Body of pancreas (tissue), 4 donors: Measurements from ENCODE around the gene SRBD1.

Experiments
- POLR2A ChIP-seq, 3 donors: fragments of 450-650 bp; IDR thresholded peaks; one replicate each; pipeline ENCODE4 v1.6.1; 2016; ENCODE audit warnings: antibody characterized with exemption in 3 of 3, mild to moderate bottlenecking in 2 of 3
- TF ChIP-seq, protein P1 (sequence below), 7 experiments: fragments of 450-650 bp in 4 of 7; fragments of 200-600 bp in 3 of 7; sonication (generic) in 3 of 7; IDR thresholded peaks; one replicate each; pipeline ENCODE4 v1.5.1; 2016 to 2019; ENCODE audit warnings: antibody characterized with exemption in 7 of 7

DNA sequence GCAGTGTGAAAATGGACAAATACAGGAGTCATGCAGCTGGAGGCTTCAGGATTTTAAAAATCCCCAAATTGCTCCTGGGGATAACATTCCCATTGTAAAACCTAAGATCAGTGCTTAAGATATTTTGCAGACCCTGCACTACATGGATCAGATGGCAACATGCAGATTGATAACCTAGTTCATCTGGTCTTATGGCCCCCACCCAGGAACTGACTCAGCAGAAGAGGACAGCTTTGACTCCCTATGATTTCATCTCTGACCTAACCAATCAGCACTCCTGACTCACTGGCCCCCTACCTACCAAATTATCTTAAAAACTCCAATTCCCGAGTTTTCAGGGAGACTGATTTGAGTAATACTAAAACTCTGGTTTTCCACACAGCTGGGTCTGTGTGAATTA is 20.0 kb downstream of the SRBD1 start:
- TF ChIP-seq, protein P1, sequence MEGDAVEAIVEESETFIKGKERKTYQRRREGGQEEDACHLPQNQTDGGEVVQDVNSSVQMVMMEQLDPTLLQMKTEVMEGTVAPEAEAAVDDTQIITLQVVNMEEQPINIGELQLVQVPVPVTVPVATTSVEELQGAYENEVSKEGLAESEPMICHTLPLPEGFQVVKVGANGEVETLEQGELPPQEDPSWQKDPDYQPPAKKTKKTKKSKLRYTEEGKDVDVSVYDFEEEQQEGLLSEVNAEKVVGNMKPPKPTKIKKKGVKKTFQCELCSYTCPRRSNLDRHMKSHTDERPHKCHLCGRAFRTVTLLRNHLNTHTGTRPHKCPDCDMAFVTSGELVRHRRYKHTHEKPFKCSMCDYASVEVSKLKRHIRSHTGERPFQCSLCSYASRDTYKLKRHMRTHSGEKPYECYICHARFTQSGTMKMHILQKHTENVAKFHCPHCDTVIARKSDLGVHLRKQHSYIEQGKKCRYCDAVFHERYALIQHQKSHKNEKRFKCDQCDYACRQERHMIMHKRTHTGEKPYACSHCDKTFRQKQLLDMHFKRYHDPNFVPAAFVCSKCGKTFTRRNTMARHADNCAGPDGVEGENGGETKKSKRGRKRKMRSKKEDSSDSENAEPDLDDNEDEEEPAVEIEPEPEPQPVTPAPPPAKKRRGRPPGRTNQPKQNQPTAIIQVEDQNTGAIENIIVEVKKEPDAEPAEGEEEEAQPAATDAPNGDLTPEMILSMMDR (IDR thresholded peaks at IDR 0.05) = no peak
- TF ChIP-seq POLR2A (IDR thresholded peaks at IDR 0.05) = no peak
